Activated CD4-positive, alpha-beta T cell treated with anti-CD3 and anti-CD28 coated beads for 36 hours (primary cell): ENCODE measurements around the gene COL5A1. TPM values are rescaled to one million over a fixed set of nuclear protein-coding genes. Genes with fewer than 3 reads are reported as not detected.

Source experiments
- ATAC-seq: fragments of 200-7000 bp; cut with Tn5 transposase; one replicate; pipeline ENCODE4 v1.10.0; 2021; ENCODE audit warnings: mild to moderate bottlenecking, moderate library complexity
- CTCF ChIA-PET: fragments of 350-600 bp; sonication (Branson Sonifier 250); formaldehyde crosslinking; loops from one replicate; lab custom pipeline; 2021; ENCODE audit warnings: antibody characterized with exemption; lab: Charles Lee
- POLR2A ChIA-PET: fragments of 350-600 bp; sonication (Branson Sonifier 250); formaldehyde crosslinking; loops from one replicate; lab custom pipeline; 2021; ENCODE audit warnings: antibody characterized with exemption, inconsistent platforms; lab: Charles Lee
- DNase-seq: peaks from one replicate; pipeline ENCODE4 v3.0.0-alpha.2; 2020
- H3K27ac Mint-ChIP-seq: one replicate; pipeline ENCODE4 v1.8.0; 2021; ENCODE audit warnings: mixed read lengths
- H3K27me3 Mint-ChIP-seq: one replicate; pipeline ENCODE4 v1.8.0; 2021; ENCODE audit warnings: mixed read lengths
- H3K36me3 Mint-ChIP-seq: one replicate; pipeline ENCODE4 v1.8.0; 2021; ENCODE audit warnings: low read depth, mixed read lengths
- H3K4me1 Mint-ChIP-seq: one replicate; pipeline ENCODE4 v1.8.0; 2021; ENCODE audit warnings: mixed read lengths
- H3K4me3 Mint-ChIP-seq: one replicate; pipeline ENCODE4 v1.8.0; 2021; ENCODE audit warnings: mild to moderate bottlenecking, moderate library complexity, mixed read lengths
- H3K9me3 Mint-ChIP-seq: one replicate; pipeline ENCODE4 v1.8.0; 2021; ENCODE audit warnings: low read depth, mixed read lengths
- intact Hi-C, 2 experiments: fragments of 100-400 bp; cut with DNase I in 1 of 2; cut with micrococcal nuclease in 1 of 2; formaldehyde crosslinking; loops; one replicate each; pipeline versions ENCODE4 v1.14.2 to v1.15.1; 2022 to 2024; cut with DNase I, micrococcal nuclease
- total RNA-seq, 2 experiments: library from RNA; stranded (reverse); gene quantifications; one replicate each; pipeline ENCODE4 v1.2.3, GENCODE V29; 2021

COL5A1 gene
- total RNA-seq, 2 experiments from 2014 or later: 0.07 to 0.16 TPM

DNA sequence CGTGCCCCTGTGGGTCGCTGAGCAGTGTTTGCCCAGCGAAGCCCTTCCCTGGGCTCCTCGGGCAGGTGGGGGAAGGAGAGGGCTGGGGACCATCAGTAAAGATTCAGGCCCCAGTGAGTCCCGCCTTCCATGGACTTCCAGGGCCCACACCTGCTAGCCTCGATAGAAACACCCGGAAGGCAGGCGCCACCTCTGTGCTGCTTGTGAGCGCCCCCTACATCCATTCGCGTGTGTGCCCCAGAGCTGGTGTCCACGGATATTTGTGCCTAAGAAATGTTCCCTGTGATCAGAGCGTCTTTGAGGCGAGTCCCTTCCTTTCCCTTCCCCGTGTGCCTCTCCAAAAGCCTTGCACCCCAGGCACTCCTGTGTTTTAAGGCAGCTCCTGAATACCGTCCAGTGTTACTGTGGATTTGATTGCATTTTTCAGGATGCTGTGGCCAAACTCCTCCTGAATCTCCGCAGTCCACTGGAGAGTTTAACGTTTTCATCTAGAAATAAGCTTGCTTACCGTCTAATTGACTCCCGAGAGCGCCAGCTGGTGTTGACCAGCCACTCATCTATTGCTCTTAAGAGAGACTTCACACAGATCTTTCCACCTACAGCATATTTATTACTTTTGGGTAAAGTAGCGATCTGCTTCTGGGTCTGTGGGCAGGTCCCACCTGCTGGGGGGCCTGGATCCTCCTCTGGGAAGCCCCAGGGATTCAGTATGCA, 101.4 kb downstream of the COL5A1 start:
- DNase-seq (no peak), ATAC-seq (no peak)
- Mint-ChIP-seq H3K36me3 (no peaks in the 10 kb centered on the region), H3K9me3 (peaks cover 6% of the 10 kb centered on the region), H3K4me1 (no peaks in the 10 kb centered on the region), H3K27ac (no peak overlapping the region), H3K27me3 (no peaks in the 10 kb centered on the region), H3K4me3 (no peak overlapping the region)
- intact Hi-C loops: no loop called here
- ChIA-PET CTCF (interaction anchor here (0.8 kb wide), 1 partner anchor 45 kb away, joined by 3 read pairs; no protein-coding TSS in a partner anchor), POLR2A (no interaction called here)

GRCh38 chr9:134743853-134744252, 102.2 kb downstream of the COL5A1 start:
- DNase-seq (no peak), ATAC-seq (no peak)
- Mint-ChIP-seq H3K9me3 (peaks cover 11% of the 10 kb centered on the region), H3K4me3 (no peak overlapping the region), H3K27ac (no peak overlapping the region), H3K4me1 (no peaks in the 10 kb centered on the region), H3K36me3 (no peaks in the 10 kb centered on the region), H3K27me3 (no peaks in the 10 kb centered on the region)
- ChIA-PET POLR2A (no interaction called here), CTCF (no interaction called here)
- intact Hi-C loops: no loop called here

DNA sequence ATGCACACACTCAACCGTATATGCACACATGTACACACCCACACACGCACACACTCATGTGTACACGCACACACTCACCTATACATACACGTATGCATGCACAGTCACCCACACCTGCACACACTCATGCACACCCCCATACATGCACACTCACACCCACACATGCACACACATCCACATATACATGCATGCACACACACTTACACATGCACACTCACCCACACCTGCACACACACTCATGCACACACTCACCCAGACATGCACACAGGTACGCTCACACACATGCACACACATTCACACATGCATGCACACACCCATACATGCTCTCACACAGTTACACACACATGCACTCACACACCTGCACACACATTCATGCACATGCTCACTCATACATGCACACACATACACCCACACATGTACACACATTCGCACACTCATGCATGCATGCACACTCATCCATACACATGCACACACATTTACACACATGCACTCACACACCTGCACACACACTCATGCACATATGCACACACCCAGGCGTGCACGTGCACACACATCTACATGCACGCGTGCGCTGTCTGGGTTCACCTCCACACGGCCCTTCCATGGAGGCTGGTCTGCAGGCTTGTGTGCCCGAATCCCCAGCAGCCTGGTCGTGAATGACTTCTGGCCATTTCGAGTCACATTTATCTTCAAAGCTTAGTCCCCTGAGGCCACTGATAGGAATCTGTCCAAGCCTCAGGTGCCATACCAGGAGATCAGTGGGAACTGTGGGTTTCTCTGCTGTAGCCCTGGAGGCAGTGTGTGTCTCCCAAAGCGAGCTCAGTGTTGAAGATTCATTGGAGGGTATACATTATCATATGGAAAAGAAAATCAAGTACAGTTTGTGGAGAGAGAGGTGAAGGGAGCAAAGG, 103.0 kb downstream of the COL5A1 start:
- intact Hi-C loops: no loop called here
- CTCF ChIA-PET: no interaction called here

DNA sequence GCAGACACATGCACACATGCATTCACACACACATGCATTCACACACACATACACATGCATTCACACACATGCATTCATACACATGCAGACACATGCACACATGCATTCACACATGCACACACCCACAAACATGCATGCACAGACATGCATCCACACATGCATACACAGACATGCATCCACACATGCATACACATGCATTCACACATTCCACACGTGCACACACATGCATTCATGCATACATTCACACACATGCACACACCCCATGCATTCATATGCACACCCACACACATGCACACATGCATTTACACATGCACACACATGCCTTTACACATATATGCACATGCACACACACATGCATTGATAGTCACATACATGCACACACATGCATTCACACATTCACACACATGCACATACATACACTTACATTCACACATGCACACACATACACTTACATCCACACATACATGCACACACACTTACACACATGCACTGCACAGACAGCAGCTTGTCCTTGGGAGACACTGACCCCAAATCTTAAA, 106.4 kb downstream of the COL5A1 start:
- ATAC-seq (no peak), DNase-seq (no peak)
- H3K4me1 Mint-ChIP-seq: no peaks in the 10 kb centered on the region
- no peak overlapping the region for H3K4me3 Mint-ChIP-seq
- no peaks in the 10 kb centered on the region for H3K27me3 Mint-ChIP-seq
- intact Hi-C loops: no loop called here
- ChIA-PET POLR2A (no interaction called here), CTCF (no interaction called here)
- H3K27ac Mint-ChIP-seq: no peak overlapping the region
- H3K9me3 Mint-ChIP-seq: peaks cover 11% of the 10 kb centered on the region
- no peaks in the 10 kb centered on the region for H3K36me3 Mint-ChIP-seq

More for the DNA sequence above, 103.0 kb downstream of the COL5A1 start:
- H3K27me3 Mint-ChIP-seq: no peaks in the 10 kb centered on the region
- H3K36me3 Mint-ChIP-seq: no peaks in the 10 kb centered on the region
- no peak overlapping the region for H3K27ac Mint-ChIP-seq
- DNase-seq (no peak), ATAC-seq (no peak)
- POLR2A ChIA-PET: no interaction called here
- H3K4me3 Mint-ChIP-seq: no peak overlapping the region
- H3K4me1 Mint-ChIP-seq: no peaks in the 10 kb centered on the region
- peaks cover 11% of the 10 kb centered on the region for H3K9me3 Mint-ChIP-seq

GRCh38 chr9:134748591-134748990, 107.0 kb downstream of the COL5A1 start:
- CTCF ChIA-PET: no interaction called here
- Mint-ChIP-seq H3K27me3 (no peaks in the 10 kb centered on the region), H3K4me1 (no peaks in the 10 kb centered on the region), H3K27ac (no peak overlapping the region), H3K9me3 (peaks cover 11% of the 10 kb centered on the region), H3K36me3 (no peaks in the 10 kb centered on the region), H3K4me3 (no peak overlapping the region)
- ATAC-seq: no peak
- intact Hi-C loops: no loop called here
- DNase-seq: no peak
- POLR2A ChIA-PET: no interaction called here

DNA sequence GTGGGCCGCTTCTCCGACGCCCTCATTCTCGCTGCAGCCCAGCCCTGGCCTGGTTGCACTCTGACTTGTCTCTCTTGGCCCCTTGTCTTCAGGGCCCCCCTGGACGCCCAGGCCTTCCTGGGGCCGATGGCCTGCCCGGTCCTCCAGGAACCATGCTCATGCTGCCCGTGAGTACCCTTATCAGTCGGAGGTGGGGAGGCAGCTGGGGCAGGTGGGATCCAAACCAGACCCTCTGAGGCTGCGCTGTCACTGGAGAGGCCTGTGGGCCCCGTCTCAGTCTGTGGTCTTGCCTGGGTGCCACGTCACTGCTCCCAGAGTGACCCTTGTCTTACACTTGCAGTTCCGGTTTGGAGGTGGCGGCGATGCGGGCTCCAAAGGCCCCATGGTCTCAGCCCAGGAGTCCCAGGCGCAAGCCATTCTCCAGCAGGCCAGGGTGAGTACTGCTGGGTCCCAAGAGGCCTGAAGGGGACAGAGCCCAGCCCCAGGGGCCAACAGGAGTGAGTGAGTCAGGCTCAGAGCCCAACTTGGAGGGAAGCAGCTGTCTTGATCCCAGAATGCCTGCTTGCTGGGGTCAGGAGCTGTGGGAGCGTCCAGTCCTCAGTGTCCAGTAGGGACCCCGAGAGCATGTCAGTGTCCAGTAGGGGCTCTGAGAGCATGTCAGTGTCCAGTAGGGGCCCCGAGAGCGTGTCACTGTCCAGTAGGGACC, 109.0 kb downstream of the COL5A1 start:
- CTCF ChIA-PET: no interaction called here
- Mint-ChIP-seq H3K9me3 (peaks cover 11% of the 10 kb centered on the region), H3K27me3 (no peaks in the 10 kb centered on the region), H3K36me3 (no peaks in the 10 kb centered on the region), H3K4me3 (no peak overlapping the region), H3K4me1 (no peaks in the 10 kb centered on the region), H3K27ac (no peak overlapping the region)
- no peak for DNase-seq
- POLR2A ChIA-PET: no interaction called here
- no peak for ATAC-seq
- intact Hi-C loops: no loop called here

DNA sequence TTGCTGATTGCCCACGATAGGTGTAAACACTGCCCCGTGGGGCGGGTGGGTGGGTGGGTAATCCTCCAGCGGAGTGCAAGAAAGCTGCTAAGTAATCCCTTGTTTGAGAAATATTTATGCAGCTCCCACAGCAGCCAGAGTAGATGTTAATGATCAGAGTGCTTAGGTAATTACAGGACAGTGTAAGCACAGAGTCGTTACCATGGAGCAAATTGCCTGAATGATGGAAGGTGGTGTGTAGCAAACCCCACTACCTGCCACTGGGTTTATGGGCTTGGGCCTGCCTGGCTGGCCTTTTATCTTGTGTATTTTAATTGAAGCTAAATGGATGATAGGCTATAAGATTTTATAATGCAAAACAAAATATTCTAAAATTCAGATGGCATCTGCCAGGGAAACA, 110.0 kb downstream of the COL5A1 start:
- intact Hi-C loops: no loop called here
- H3K9me3 Mint-ChIP-seq: peaks cover 11% of the 10 kb centered on the region
- no peaks in the 10 kb centered on the region for H3K4me1 Mint-ChIP-seq
- ChIA-PET CTCF (interaction anchor here (0.6 kb wide), 1 partner anchor 265 kb away, joined by 4 read pairs; no protein-coding TSS in a partner anchor), POLR2A (no interaction called here)
- no peaks in the 10 kb centered on the region for H3K36me3 Mint-ChIP-seq
- H3K4me3 Mint-ChIP-seq: no peak overlapping the region
- ATAC-seq (no peak), DNase-seq (no peak)
- H3K27ac Mint-ChIP-seq: no peak overlapping the region
- H3K27me3 Mint-ChIP-seq: no peaks in the 10 kb centered on the region

GRCh38 chr9:134752471-134753168, 111.0 kb downstream of the COL5A1 start:
- H3K27me3 Mint-ChIP-seq: no peaks in the 10 kb centered on the region
- DNase-seq (no peak), ATAC-seq (no peak)
- H3K9me3 Mint-ChIP-seq: peaks cover 5% of the 10 kb centered on the region
- no peak overlapping the region for H3K27ac Mint-ChIP-seq
- intact Hi-C loops: no loop called here
- ChIA-PET POLR2A (no interaction called here), CTCF (no interaction called here)
- no peak overlapping the region for H3K4me3 Mint-ChIP-seq
- no peaks in the 10 kb centered on the region for H3K36me3 Mint-ChIP-seq
- no peaks in the 10 kb centered on the region for H3K4me1 Mint-ChIP-seq

- no peaks in the 10 kb centered on the region for H3K27me3 Mint-ChIP-seq
- peaks cover 3% of the 10 kb centered on the region for H3K9me3 Mint-ChIP-seq
- no peak overlapping the region for H3K4me3 Mint-ChIP-seq
- no peak for ATAC-seq
- no peak for DNase-seq
- intact Hi-C loops: no loop called here
- H3K4me1 Mint-ChIP-seq: no peaks in the 10 kb centered on the region
- H3K27ac Mint-ChIP-seq: no peak overlapping the region
- ChIA-PET POLR2A (no interaction called here), CTCF (no interaction called here)
- no peaks in the 10 kb centered on the region for H3K36me3 Mint-ChIP-seq
Observed at GRCh38 chr9:134753191-134753590, 111.6 kb downstream of the COL5A1 start.

DNA sequence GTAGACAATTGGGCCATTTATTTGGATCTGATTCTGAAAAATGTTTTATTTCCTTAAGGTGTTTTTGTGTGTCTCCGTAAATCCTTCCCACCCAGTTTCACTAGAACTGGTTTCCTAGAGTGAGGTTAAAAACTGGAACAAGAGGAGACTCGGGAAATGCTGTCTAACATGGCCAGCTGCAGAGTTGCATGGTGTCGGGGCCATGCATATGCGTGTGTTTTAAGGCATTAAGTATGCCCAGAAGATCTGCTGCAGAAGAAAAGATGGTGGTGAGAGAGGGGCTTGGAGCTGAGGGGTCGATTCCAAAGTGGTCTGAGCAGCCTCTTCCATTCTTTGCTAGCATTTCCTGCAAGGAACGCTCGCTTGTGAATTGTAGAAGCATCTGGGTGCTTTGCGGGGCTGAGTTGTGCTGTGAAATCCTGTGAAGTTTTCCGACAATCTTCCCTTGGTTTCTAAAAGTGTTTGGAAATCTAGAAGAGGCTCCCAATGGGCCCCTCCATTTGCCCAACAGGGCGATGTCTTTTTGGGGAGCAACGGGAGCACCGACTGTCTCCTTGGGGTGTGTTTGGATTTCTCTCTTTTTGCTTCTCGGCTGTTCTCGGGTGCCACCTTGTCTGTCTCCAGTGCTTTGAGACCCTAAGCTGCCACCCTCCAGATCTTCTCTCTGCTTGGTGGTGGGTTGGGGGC, 113.8 kb downstream of the COL5A1 start:
- Mint-ChIP-seq H3K4me1 (no peaks in the 10 kb centered on the region), H3K36me3 (no peaks in the 10 kb centered on the region), H3K27ac (no peak overlapping the region), H3K27me3 (no peaks in the 10 kb centered on the region), H3K4me3 (no peak overlapping the region), H3K9me3 (peaks cover under 1% of the 10 kb centered on the region)
- DNase-seq (no peak), ATAC-seq (no peak)
- intact Hi-C loops: no loop called here
- ChIA-PET CTCF (no interaction called here), POLR2A (no interaction called here)
